ENCODE data around the gene IGSF21.

IGSF21 gene

DNA sequence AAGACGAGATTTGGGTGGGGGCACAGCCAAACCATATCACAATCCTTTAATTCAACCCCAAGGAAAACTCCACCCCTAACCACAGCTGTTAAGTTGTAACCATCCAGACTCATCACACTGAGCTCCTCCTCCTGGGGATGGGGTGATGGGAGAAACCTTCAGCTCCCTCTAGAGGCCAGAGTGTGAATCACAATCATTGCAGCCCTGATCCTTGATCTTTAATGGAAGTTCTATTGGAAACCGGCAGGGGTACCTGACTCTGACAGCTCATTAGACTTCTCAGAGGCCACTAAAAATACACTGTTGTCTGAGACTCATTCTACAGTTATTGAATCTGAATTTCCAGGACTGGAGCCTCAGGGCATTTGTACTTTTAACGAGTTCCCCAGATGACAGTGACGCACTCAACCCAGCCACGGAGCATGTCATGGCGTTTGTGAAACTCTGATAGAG lies 127.2 kb downstream of the IGSF21 start:
- TF ChIP-seq, protein P1, sequence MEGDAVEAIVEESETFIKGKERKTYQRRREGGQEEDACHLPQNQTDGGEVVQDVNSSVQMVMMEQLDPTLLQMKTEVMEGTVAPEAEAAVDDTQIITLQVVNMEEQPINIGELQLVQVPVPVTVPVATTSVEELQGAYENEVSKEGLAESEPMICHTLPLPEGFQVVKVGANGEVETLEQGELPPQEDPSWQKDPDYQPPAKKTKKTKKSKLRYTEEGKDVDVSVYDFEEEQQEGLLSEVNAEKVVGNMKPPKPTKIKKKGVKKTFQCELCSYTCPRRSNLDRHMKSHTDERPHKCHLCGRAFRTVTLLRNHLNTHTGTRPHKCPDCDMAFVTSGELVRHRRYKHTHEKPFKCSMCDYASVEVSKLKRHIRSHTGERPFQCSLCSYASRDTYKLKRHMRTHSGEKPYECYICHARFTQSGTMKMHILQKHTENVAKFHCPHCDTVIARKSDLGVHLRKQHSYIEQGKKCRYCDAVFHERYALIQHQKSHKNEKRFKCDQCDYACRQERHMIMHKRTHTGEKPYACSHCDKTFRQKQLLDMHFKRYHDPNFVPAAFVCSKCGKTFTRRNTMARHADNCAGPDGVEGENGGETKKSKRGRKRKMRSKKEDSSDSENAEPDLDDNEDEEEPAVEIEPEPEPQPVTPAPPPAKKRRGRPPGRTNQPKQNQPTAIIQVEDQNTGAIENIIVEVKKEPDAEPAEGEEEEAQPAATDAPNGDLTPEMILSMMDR (IDR thresholded peaks at IDR 0.05; ENCODE audit: insufficient read depth, low read depth, low read length, missing control alignments): peak; percentile 34
- peak; percentile 7 for DNase-seq (ENCODE audit: low read depth)

GRCh38 chr1:18237371-18237770 lies 129.8 kb downstream of the IGSF21 start:
- TF ChIP-seq, protein P1 (IDR thresholded peaks at IDR 0.05; ENCODE audit: insufficient read depth, low read depth, low read length, missing control alignments): no peak
- no peak overlapping the region for H3K4me3 ChIP-seq (ENCODE audit: low read length)
- DNase-seq (ENCODE audit: low read depth): no peak

More for the DNA sequence above, 127.2 kb downstream of the IGSF21 start:
- H3K4me3 ChIP-seq (ENCODE audit: low read length): no peak overlapping the region

DNA sequence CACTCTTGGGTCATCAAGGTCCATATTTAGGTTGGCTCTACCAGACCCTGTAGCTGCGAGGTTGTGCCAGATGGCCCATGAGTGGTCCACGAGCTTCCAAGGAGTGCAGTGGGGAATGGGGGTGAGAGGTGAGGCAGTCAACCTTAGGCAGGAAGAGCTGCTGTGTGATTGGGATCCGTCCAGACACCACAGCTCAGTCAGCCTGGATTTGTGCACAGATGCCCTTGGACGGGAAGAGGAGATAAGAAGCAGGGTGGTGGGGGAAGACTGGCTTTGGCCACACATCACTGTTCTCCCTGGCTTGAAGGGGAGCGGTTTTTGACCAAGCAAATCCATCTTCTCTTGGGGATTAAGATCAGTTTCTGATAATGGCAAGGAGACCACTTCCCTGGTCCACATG lies 130.6 kb downstream of the IGSF21 start:
- TF ChIP-seq, protein P1 (IDR thresholded peaks at IDR 0.05; ENCODE audit: insufficient read depth, low read depth, low read length, missing control alignments): no peak
- no peak for DNase-seq (ENCODE audit: low read depth)
- no peak overlapping the region for H3K4me3 ChIP-seq (ENCODE audit: low read length)

DNA sequence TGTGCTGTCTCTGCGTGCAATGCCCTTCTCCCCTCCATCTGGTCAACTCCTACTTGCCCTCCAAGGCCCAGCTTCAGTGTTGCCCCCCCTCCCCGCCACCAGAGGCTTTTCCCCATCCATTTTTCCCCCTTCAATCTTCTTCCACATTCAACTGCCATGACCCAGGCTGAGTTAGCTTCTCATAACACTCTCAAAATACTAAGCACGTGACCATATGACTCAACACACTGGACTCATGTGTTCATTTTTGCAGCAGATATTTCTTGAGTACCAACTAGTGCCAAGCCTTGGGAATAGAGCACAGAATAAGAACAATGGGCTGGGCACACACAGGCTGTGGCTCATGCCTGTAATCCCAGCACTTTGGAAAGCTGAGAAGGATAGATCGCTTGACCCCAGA lies 132.1 kb downstream of the IGSF21 start:
- DNase-seq (ENCODE audit: low read depth): no peak
- TF ChIP-seq, protein P1 (IDR thresholded peaks at IDR 0.05; ENCODE audit: insufficient read depth, low read depth, low read length, missing control alignments): no peak
- no peak overlapping the region for H3K4me3 ChIP-seq (ENCODE audit: low read length)

DNA sequence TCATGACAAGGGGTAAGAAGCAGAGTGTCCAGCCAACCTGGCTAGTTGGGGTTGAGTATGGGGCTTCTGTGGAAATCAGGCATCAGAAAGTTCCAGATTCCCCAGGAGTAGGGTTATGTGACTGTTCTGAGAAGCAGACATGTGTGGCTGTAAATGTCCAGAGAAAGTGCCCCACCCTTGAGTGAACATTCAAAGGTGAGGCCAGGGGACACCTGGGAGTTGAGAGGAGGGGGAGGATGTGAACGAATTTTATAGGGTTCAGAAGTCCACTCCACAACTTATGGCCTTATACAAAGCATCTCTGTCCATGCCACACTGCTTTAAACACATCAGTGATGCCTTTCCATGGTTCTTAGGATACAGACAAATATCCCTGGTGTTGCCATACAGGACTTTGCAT lies 133.3 kb downstream of the IGSF21 start:
- TF ChIP-seq, protein P1 (IDR thresholded peaks at IDR 0.05; ENCODE audit: insufficient read depth, low read depth, low read length, missing control alignments): no peak
- H3K4me3 ChIP-seq (ENCODE audit: low read length): no peak overlapping the region
- no peak for DNase-seq (ENCODE audit: low read depth)

DNA sequence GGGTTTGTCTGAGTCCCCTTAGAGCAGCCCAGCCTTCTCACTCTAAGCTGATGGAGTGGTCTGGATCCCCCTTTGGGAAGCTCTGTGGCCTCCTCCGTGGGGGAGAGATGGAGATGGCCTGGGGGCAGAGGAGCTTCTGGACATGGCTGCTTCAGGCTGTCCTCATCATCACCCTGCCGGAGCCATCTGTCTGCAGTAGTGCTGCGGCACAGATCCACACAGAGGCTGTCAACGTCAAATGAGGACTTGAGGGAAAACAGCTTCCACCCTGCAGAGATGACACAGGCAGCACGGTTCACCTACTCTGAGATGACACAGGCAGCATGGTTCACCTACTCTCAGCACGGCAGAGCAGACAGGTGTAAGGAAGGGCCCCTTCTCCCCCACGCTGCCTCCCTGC lies 134.3 kb downstream of the IGSF21 start:
- TF ChIP-seq, protein P1 (IDR thresholded peaks at IDR 0.05; ENCODE audit: insufficient read depth, low read depth, low read length, missing control alignments): no peak
- DNase-seq (ENCODE audit: low read depth): no peak
- H3K4me3 ChIP-seq (ENCODE audit: low read length): no peak overlapping the region

DNA sequence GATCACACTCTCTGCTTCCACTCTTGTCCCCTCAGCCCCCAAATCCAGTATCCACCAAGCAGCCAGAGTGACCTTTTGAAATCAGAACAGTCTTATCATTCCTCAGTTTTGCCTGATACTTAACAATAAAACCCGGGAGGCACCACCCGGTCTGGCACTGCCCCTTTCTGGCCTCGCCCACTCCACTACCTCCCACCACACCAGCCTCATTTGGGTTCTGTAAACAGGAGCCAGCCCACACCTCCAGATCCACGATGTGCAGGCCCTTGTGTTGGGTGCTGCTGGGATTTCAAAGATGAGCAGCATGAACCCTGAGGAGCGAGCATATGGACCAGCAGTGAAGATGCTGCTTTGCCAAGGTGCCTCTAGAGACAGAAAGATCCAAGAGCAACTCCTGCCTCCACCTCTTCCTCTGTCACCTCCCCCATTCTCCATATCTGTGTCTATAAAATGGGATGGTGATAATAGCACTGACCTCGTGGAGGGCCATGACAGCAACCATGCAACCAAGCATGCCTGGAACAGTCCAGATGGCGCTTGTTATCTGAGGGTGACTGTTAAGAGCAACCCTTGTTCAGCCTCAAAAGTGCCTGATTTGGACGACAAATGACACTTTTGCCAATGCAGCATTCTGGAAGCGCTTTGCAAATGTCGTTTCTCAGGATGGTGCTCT lies 136.0 kb downstream of the IGSF21 start:
- no peak for DNase-seq (ENCODE audit: low read depth)
- no peak overlapping the region for H3K4me3 ChIP-seq (ENCODE audit: low read length)
- TF ChIP-seq, protein P1 (IDR thresholded peaks at IDR 0.05; ENCODE audit: insufficient read depth, low read depth, low read length, missing control alignments): no peak

All from epithelial cell of esophagus (primary cell).